Activated T-cell treated with anti-CD3 and anti-CD28 coated beads, Interleukin-2, amount 50 U/mL, for 4 hours (primary cell): ENCODE data around the gene FLNB. TPM values are rescaled to one million over a fixed set of nuclear protein-coding genes. Genes with fewer than 3 reads are reported as not detected.

ENCODE experiments used
- ATAC-seq, 2 donors: fragments of 200-7000 bp; cut with Tn5 transposase; one replicate each; pipeline ENCODE4 v1.10.0; 2021
- DNase-seq: peaks from one replicate; pipeline ENCODE4 v3.0.0-alpha.2; 2020
- H3K27me3 Mint-ChIP-seq: one replicate; pipeline ENCODE4 v1.8.0; 2021; ENCODE audit warnings: low read depth, mixed read lengths
- H3K36me3 Mint-ChIP-seq: one replicate; pipeline ENCODE4 v1.8.0; 2022; ENCODE audit warnings: mixed read lengths; ENCODE audit not compliant: insufficient read depth
- H3K4me1 Mint-ChIP-seq: one replicate; pipeline ENCODE4 v1.8.0; 2021; ENCODE audit warnings: low read depth, mixed read lengths
- H3K4me3 Mint-ChIP-seq: one replicate; pipeline ENCODE4 v1.8.0; 2021; ENCODE audit warnings: mild to moderate bottlenecking, moderate library complexity, mixed read lengths
- H3K9me3 Mint-ChIP-seq: one replicate; pipeline ENCODE4 v1.8.0; 2021; ENCODE audit warnings: mixed read lengths
- total RNA-seq, 3 donors: library from RNA; stranded (reverse); gene quantifications; one replicate each; pipeline ENCODE4 v1.2.1, GENCODE V29; 2021

FLNB gene
- total RNA-seq, 3 donors from 2014 or later = 16.4 to 23.4 (median 19.4) TPM

GRCh38 chr3:58093574-58094195 lies 85.5 kb downstream of the FLNB start:
- Mint-ChIP-seq H3K4me3 (no peak overlapping the region), H3K9me3 (no peaks in the 10 kb centered on the region), H3K27me3 (no peaks in the 10 kb centered on the region), H3K36me3 (peaks cover 13% of the 10 kb centered on the region), H3K4me1 (no peaks in the 10 kb centered on the region)
- no peak for ATAC-seq
- DNase-seq = no peak

GRCh38 chr3:58094657-58095056 lies 86.4 kb downstream of the FLNB start:
- no peak for DNase-seq
- no peak for ATAC-seq
- Mint-ChIP-seq H3K4me3 (no peak overlapping the region), H3K9me3 (no peaks in the 10 kb centered on the region), H3K27me3 (no peaks in the 10 kb centered on the region), H3K36me3 (peaks cover 18% of the 10 kb centered on the region), H3K4me1 (no peaks in the 10 kb centered on the region)

GRCh38 chr3:58095603-58096138 lies 87.4 kb downstream of the FLNB start:
- Mint-ChIP-seq H3K9me3 (no peaks in the 10 kb centered on the region), H3K27me3 (no peaks in the 10 kb centered on the region), H3K4me1 (peaks cover 2% of the 10 kb centered on the region), H3K36me3 (peaks cover 18% of the 10 kb centered on the region), H3K4me3 (no peak overlapping the region)
- DNase-seq (no peak), ATAC-seq (no peak)

- no peaks in the 10 kb centered on the region for H3K27me3 Mint-ChIP-seq
- peaks cover 28% of the 10 kb centered on the region for H3K36me3 Mint-ChIP-seq
- H3K9me3 Mint-ChIP-seq = no peaks in the 10 kb centered on the region
- ATAC-seq (no peak), DNase-seq (no peak)
- H3K4me1 Mint-ChIP-seq = peaks cover 2% of the 10 kb centered on the region
- H3K4me3 Mint-ChIP-seq = no peak overlapping the region
Observed at GRCh38 chr3:58098531-58098930, 90.3 kb downstream of the FLNB start.

GRCh38 chr3:58099865-58100264 lies 91.6 kb downstream of the FLNB start:
- peaks cover 35% of the 10 kb centered on the region for H3K36me3 Mint-ChIP-seq
- H3K9me3 Mint-ChIP-seq = no peaks in the 10 kb centered on the region
- peaks cover 2% of the 10 kb centered on the region for H3K4me1 Mint-ChIP-seq
- DNase-seq (no peak), ATAC-seq (no peak)
- no peak overlapping the region for H3K4me3 Mint-ChIP-seq
- no peaks in the 10 kb centered on the region for H3K27me3 Mint-ChIP-seq

GRCh38 chr3:58101499-58102389 lies 93.5 kb downstream of the FLNB start:
- Mint-ChIP-seq H3K4me1 (peaks cover 2% of the 10 kb centered on the region), H3K9me3 (no peaks in the 10 kb centered on the region), H3K4me3 (no peak overlapping the region), H3K27me3 (no peaks in the 10 kb centered on the region), H3K36me3 (peaks cover 39% of the 10 kb centered on the region)
- no peak for DNase-seq
- no peak for ATAC-seq

GRCh38 chr3:58102390-58102750 lies 94.1 kb downstream of the FLNB start:
- Mint-ChIP-seq H3K4me3 (no peak overlapping the region), H3K9me3 (no peaks in the 10 kb centered on the region), H3K27me3 (no peaks in the 10 kb centered on the region), H3K4me1 (peaks cover 2% of the 10 kb centered on the region), H3K36me3 (peaks cover 39% of the 10 kb centered on the region)
- ATAC-seq = no peak
- no peak for DNase-seq

- no peak overlapping the region for H3K4me3 Mint-ChIP-seq
- peaks cover 2% of the 10 kb centered on the region for H3K4me1 Mint-ChIP-seq
- no peak for ATAC-seq
- H3K9me3 Mint-ChIP-seq = no peaks in the 10 kb centered on the region
- H3K27me3 Mint-ChIP-seq = no peaks in the 10 kb centered on the region
- H3K36me3 Mint-ChIP-seq = peaks cover 40% of the 10 kb centered on the region
- no peak for DNase-seq
Observed at GRCh38 chr3:58102976-58103451, 94.8 kb downstream of the FLNB start.

- peaks cover 44% of the 10 kb centered on the region for H3K36me3 Mint-ChIP-seq
- DNase-seq (no peak), ATAC-seq (no peak)
- peaks cover 2% of the 10 kb centered on the region for H3K4me1 Mint-ChIP-seq
- H3K27me3 Mint-ChIP-seq = no peaks in the 10 kb centered on the region
- H3K4me3 Mint-ChIP-seq = no peak overlapping the region
- H3K9me3 Mint-ChIP-seq = no peaks in the 10 kb centered on the region
Observed at GRCh38 chr3:58104151-58104550, 95.9 kb downstream of the FLNB start.

GRCh38 chr3:58104712-58105111 lies 96.5 kb downstream of the FLNB start:
- DNase-seq = no peak
- H3K27me3 Mint-ChIP-seq = no peaks in the 10 kb centered on the region
- peaks cover 46% of the 10 kb centered on the region for H3K36me3 Mint-ChIP-seq
- no peaks in the 10 kb centered on the region for H3K9me3 Mint-ChIP-seq
- no peak for ATAC-seq
- peaks cover 2% of the 10 kb centered on the region for H3K4me1 Mint-ChIP-seq
- no peak overlapping the region for H3K4me3 Mint-ChIP-seq

GRCh38 chr3:58105196-58105595 lies 97.0 kb downstream of the FLNB start:
- no peak for DNase-seq
- no peaks in the 10 kb centered on the region for H3K4me1 Mint-ChIP-seq
- H3K9me3 Mint-ChIP-seq = no peaks in the 10 kb centered on the region
- no peaks in the 10 kb centered on the region for H3K27me3 Mint-ChIP-seq
- H3K4me3 Mint-ChIP-seq = no peak overlapping the region
- peaks cover 47% of the 10 kb centered on the region for H3K36me3 Mint-ChIP-seq
- ATAC-seq = no peak

- no peak for ATAC-seq
- DNase-seq = no peak
Observed at GRCh38 chr3:58106061-58106460, 97.8 kb downstream of the FLNB start.

GRCh38 chr3:58106640-58107039 lies 98.4 kb downstream of the FLNB start:
- DNase-seq (no peak), ATAC-seq (no peak)
- Mint-ChIP-seq H3K36me3 (peaks cover 55% of the 10 kb centered on the region), H3K27me3 (no peaks in the 10 kb centered on the region), H3K9me3 (no peaks in the 10 kb centered on the region), H3K4me1 (peaks cover 4% of the 10 kb centered on the region), H3K4me3 (no peak overlapping the region)

More at GRCh38 chr3:58106061-58106460, 97.8 kb downstream of the FLNB start:
- Mint-ChIP-seq H3K36me3 (peaks cover 49% of the 10 kb centered on the region), H3K4me1 (no peaks in the 10 kb centered on the region), H3K4me3 (no peak overlapping the region), H3K9me3 (no peaks in the 10 kb centered on the region), H3K27me3 (no peaks in the 10 kb centered on the region)

- H3K27me3 Mint-ChIP-seq = no peaks in the 10 kb centered on the region
- peaks cover 56% of the 10 kb centered on the region for H3K36me3 Mint-ChIP-seq
- ATAC-seq (no peak), DNase-seq (no peak)
- H3K9me3 Mint-ChIP-seq = no peaks in the 10 kb centered on the region
- H3K4me1 Mint-ChIP-seq = peaks cover 4% of the 10 kb centered on the region
- no peak overlapping the region for H3K4me3 Mint-ChIP-seq
Observed at GRCh38 chr3:58107597-58107996, 99.4 kb downstream of the FLNB start.

GRCh38 chr3:58109752-58110151 lies 101.5 kb downstream of the FLNB start:
- DNase-seq (no peak), ATAC-seq (no peak)
- Mint-ChIP-seq H3K27me3 (no peaks in the 10 kb centered on the region), H3K36me3 (peaks cover 56% of the 10 kb centered on the region), H3K4me1 (peaks cover 4% of the 10 kb centered on the region), H3K9me3 (no peaks in the 10 kb centered on the region), H3K4me3 (no peak overlapping the region)
